HL-60 (cell line): ENCODE results near the gene TOMM40L.

ENCODE experiments used
- DNase-seq, 2 experiments: peaks; one replicate each; pipeline ENCODE4 v3.0.0-alpha.2; 2010 to 2020; ENCODE audit warnings: low read depth in 1 of 2, low spot score in 1 of 2
- H3K27ac ChIP-seq: fragments of 250-450 bp; sonication (Bioruptor Pico); replicated peaks from 2 replicates; pipeline ENCODE4 v1.5.1; 2020; ENCODE audit warnings: mild to moderate bottlenecking, moderate library complexity
- H3K27me3 ChIP-seq: fragments of 250-450 bp; sonication (Bioruptor Pico); 2 replicates; pipeline ENCODE4 v1.5.1; 2021; ENCODE audit warnings: mild to moderate bottlenecking, moderate library complexity; ENCODE audit not compliant: insufficient read depth, poor library complexity, severe bottlenecking
- H3K4me3 ChIP-seq: replicated peaks from 2 replicates; pipeline ENCODE4 v1.5.1; 2011; ENCODE audit warnings: mild to moderate bottlenecking, control low read depth, low read length; ENCODE audit not compliant: insufficient read depth
- CTCF ChIP-seq: IDR thresholded peaks from one replicate; pipeline ENCODE4 v1.5.1; 2011; ENCODE audit warnings: low read length, control low read depth, inconsistent platforms; ENCODE audit not compliant: insufficient read depth
- GABPA ChIP-seq: IDR thresholded peaks from 2 replicates; pipeline ENCODE4 v1.6.1; 2012; ENCODE audit warnings: low read depth
- POLR2AphosphoS5 ChIP-seq: IDR thresholded peaks from 2 replicates; pipeline ENCODE4 v1.6.1; 2012; ENCODE audit warnings: low read depth
- SPI1 ChIP-seq: IDR thresholded peaks from 2 replicates; pipeline ENCODE4 v1.6.1; 2012; ENCODE audit warnings: low read depth, mild to moderate bottlenecking, borderline replicate concordance
- TF ChIP-seq, protein P1 (sequence below): IDR thresholded peaks from 2 replicates; pipeline ENCODE4 v1.6.1; 2012; ENCODE audit warnings: low read depth; ENCODE audit not compliant: insufficient replicate concordance

The TOMM40L gene

DNA sequence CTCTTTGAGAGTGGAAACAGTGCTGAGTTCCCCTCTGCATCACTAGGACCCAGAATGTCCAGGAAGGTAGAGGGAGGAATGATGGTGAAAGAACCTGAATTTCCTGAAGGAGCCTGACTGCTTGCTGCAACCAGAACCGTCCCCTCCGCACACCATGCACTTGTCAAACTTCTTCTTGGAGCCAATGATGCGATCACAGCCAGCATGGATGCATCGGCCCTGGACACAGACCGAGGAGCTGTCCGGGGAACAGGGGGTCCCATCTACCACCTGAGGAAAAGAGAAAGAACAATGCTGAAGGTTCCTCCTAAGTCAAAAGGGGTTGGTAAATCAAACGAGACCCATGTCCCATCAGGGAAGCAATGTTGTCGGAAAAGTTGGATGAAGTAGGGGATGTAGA, 33.9 kb upstream of the TOMM40L start:
- TF ChIP-seq GABPA (no peak), SPI1 (no peak), POLR2AphosphoS5 (no peak), CTCF (no peak)
- TF ChIP-seq, protein P1, sequence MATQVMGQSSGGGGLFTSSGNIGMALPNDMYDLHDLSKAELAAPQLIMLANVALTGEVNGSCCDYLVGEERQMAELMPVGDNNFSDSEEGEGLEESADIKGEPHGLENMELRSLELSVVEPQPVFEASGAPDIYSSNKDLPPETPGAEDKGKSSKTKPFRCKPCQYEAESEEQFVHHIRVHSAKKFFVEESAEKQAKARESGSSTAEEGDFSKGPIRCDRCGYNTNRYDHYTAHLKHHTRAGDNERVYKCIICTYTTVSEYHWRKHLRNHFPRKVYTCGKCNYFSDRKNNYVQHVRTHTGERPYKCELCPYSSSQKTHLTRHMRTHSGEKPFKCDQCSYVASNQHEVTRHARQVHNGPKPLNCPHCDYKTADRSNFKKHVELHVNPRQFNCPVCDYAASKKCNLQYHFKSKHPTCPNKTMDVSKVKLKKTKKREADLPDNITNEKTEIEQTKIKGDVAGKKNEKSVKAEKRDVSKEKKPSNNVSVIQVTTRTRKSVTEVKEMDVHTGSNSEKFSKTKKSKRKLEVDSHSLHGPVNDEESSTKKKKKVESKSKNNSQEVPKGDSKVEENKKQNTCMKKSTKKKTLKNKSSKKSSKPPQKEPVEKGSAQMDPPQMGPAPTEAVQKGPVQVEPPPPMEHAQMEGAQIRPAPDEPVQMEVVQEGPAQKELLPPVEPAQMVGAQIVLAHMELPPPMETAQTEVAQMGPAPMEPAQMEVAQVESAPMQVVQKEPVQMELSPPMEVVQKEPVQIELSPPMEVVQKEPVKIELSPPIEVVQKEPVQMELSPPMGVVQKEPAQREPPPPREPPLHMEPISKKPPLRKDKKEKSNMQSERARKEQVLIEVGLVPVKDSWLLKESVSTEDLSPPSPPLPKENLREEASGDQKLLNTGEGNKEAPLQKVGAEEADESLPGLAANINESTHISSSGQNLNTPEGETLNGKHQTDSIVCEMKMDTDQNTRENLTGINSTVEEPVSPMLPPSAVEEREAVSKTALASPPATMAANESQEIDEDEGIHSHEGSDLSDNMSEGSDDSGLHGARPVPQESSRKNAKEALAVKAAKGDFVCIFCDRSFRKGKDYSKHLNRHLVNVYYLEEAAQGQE: no peak
- no peak overlapping the region for H3K4me3 ChIP-seq
- H3K27me3 ChIP-seq: no peaks in the 10 kb centered on the region
- DNase-seq: no peak
- no peak overlapping the region for H3K27ac ChIP-seq

DNA sequence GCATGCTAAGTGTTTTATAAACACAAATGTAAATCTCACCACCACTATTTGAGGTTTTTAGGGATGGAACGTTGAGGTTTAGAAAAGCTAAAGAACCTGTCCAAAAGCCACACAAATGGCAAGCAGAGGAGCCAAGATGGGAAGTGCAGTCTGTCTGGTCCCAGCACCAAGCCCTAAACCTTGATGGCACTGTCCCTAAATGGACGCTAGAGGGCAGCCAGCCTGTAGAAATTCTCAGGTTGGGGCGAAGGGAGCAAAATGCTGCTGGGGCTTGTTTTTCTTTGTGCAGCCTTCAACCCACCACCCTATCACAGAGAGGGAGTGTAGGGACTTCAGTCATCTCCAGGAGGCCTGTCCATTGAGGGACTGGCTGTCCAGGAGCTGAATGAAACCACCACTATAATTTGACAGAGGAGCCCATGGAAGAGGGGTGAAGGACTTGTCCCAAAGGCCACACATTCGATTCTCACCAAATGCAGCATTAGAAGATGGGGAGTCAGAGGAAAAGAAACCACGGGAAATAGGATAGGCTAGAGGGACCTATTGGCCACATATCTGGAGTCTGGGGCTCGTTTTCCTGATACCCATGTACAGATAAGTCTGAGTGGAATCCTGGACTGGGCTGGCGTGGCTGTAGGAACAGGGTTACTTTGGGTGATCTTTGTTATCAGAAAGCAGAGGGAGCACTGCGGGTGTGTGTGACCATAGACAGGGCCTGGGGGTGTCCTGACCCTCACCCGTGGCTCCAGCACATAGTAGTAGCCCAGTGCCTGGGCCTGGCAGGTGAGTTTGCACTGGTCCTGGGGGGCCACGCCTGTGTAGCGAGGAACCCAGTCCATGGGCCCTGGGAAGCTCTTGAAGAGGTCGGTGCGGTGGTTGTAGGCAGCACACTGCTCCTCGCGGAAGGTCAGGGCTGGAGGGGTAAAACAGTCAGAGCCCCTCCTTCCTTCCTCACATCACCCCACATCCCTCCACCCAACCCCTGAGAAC, 33.1 kb upstream of the TOMM40L start:
- Histone ChIP-seq H3K27ac (no peak overlapping the region), H3K27me3 (no peaks in the 10 kb centered on the region), H3K4me3 (no peak overlapping the region)
- TF ChIP-seq, protein P1: no peak
- no peak for TF ChIP-seq POLR2AphosphoS5
- TF ChIP-seq CTCF: peak; percentile 96
- TF ChIP-seq GABPA: no peak
- TF ChIP-seq SPI1: peak; percentile 74
- DNase-seq: peak; percentile 61 to 76

GRCh38 chr1:161193561-161194235, 32.2 kb upstream of the TOMM40L start:
- TF ChIP-seq, protein P1: no peak
- no peak for TF ChIP-seq SPI1
- H3K4me3 ChIP-seq: no peak overlapping the region
- DNase-seq: no peak
- no peak overlapping the region for H3K27ac ChIP-seq
- no peaks in the 10 kb centered on the region for H3K27me3 ChIP-seq
